GM18870 (cell line): ENCODE results near the gene CYP27A1.
"Not testable (repeated sequence)": the region's sequence is repeated elsewhere in the genome, so short reads cannot be mapped to it uniquely, and the experiment has no call there.

Experiments
- ATAC-seq: cut with Tn5 transposase; IDR thresholded peaks from one replicate; pipeline ENCODE4 v1.9.1; 2021; ENCODE audit warnings: moderate library complexity; ENCODE audit not compliant: unreplicated experiment

The CYP27A1 gene

DNA sequence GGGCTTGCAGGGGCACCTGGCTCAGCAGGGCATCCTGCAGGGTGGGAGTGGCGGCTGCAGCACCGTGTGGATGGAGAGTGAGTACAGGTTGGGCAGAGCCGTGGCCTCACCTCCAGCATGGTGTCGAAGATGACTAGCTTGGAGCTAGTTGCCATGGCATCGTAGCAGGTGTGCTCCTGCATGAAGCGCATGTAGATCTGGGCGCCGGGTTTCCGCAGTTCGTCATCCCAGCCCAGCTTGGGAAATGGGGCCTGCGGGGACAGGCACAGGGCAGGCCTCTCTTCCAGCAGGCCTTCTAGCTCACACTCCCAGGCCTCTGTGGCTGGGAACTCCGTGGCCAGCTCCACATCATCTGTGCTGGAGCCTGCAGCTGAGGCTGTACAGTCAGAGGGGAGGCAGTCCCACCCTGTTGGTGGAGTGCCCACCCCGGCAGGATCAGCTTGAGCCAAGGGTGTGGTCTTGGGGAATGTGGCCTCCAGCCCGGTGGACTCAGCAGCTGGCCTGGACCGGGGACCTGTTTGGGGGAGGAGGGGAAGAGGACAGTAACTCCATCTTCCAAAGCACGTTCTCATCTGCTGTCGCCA lies 48.0 kb downstream of the CYP27A1 start:
- no peak for ATAC-seq

DNA sequence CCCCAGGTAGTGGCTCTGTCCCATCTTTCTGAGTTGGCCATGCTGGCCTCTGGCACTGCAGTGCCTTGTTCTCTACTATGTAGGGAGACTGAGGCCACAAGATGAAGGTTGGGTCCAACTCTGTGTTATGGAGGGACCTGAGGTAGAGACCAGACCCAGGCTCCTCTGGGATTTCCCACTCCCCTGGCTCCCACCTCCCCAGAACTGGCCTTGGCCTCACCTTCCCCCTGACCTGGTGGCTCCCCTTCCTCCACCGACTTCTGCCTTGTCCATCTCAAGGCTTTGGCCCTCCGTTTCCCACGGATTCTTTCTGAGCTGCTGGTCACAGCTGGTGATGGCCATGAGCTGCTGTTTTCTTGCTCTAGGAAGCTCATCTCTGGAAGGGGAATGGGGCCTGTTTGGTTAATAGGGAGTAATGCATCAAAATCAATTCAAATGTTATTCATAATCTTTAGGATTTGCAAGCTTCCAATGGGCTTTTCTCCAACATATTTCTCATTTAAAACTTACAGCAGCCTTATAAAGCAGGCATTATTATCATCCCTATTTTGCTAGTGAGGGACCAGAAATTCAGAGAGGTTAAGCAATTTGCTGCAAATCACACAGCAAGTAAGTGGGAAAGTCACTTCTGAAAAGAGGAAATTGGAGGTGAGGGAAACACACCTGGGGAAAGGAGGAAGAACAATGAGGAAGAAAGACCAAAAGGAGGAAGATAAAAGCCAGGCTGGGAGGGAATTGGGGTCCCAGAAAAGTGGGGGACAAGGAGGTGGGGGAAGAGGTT lies 48.8 kb downstream of the CYP27A1 start:
- no peak for ATAC-seq

DNA sequence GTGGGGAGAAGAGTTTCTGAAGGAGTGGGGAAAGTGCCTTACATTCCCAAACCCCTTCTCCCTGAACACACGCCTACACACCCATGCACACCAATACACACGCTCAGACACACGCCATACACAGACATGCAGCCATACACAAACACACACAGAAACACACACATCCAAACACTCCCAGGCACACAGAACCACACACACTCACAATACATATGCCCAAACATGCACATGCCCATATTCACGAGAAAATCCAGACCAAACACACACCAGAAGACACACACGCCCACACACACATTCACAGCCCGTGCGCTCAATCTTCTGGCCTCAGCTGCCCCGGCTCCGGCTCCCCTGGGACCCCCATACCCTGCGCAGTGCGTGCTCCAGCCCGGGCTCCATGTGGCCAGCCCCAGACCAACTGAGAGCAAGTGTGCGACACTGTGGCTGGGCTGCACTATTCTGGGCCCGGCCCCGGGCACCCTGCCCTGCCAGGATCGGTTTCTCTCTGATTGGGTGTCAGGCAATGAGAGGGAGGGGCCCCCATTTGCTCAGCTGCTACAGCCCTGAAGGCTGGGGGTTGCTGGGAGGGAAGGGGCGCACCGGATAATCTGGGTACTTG lies 49.5 kb downstream of the CYP27A1 start, which contains the start of gene PRKAG3:
Gene PRKAG3 (minus strand): TSS at position 426 of the 613 bp plus-strand sequence.
- no peak for ATAC-seq

DNA sequence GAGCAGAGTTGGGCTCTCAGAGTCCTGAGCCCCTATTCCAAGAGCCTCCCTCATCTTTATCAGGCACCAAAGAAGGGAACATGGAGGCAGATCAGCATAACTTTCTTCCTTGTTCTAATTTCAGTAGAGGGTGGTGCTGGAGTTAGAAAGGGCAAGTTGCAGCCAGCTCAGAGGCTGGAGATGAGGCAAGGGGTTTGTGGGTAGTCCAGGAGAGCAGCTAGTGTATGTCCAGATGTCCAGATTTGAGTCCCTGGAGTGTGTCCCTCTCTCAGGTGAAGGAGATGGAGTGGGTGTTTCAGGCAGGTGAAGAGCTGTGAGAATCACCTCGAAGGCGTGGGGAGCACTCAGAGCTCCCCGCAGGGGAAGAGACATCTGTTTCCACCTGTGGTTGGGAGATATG lies 50.1 kb downstream of the CYP27A1 start:
- no peak for ATAC-seq

DNA sequence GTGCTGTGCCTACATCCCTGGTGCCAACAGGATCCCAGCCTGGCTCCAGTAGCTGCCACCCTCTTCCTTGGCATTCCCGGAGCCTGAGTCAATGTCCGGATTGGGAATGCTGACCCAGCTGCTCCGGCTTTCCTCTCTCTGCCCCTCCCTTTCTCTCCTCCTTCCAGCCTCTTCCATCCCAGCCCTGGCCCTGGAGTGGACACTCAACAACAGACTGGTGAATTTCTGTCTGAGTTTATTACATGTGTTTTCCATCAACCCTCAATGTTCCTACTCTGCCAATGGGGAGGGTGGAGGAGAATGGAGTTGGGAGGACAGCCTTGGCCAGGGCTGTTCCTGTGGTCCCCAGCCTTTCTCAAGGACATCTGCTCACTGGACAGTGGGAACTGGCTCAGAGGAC lies 50.6 kb downstream of the CYP27A1 start:
- no peak for ATAC-seq

DNA sequence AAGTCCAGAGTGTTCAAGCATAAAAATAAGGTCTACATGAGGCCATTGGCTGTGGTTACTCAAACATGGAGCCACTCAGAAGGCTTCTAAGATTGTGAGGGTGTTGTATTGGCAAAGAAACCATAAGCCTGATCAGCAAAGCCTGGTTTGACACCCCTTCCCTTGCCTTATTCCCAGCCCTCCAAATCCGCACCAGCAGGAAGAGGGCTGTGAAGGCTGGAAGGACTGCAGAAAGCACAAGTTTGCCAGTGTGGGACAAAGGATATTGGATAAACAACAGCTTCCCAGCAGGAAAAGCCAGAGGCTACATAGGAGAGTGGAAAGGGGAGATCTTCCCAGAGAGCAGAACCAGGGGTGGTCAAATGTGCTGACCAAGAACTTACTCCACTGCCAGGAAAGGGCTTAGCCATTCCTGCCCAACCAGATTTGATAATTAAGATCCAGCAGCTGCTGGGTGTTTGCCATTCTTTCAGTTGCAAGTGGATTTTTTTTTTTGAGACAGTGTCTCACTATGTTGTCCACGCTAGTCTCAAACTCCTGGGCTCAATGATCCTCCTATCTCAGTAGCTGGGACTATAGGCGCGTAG lies 51.2 kb downstream of the CYP27A1 start:
- ATAC-seq: no peak

- ATAC-seq: no peak
Observed at GRCh38 chr2:218834685-218835084, 52.7 kb downstream of the CYP27A1 start.

DNA sequence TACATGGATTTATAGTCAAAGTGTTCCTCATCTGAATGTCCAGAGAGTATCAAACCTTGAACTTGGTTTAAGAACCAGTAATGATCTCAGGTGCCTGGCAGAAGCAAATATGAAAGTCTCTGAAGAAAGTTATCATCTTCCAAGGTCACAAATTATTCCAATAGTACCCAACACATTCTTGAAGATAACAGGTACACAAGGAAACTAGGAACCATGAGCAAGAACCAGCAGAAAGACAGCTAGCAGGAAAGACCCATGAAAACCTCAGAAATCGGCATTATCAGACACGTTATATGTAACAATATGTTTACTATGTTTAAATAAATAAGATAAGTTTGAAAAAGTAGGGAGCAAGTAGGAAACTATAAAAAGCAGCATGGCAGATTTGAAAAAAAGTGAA lies 55.5 kb downstream of the CYP27A1 start:
- ATAC-seq: no peak

DNA sequence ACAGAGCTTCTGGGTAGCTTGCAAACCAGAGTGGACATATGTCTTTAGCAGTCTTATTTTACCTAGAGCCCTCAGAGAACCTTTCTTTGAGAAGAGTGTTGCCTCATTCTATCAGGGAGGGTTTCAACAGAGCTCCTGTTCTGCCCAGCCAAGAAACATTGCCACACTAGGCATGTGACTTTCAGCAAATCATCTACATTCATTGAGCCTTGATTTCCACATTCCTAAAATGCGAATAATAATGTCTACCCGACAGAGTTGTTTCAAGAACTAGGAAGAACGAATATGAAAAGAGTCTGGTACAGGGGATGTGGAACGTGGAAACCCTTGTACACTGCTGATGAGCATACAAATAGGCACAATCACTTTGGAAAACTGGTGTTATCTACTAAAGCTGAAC lies 57.5 kb downstream of the CYP27A1 start:
- no peak for ATAC-seq

GRCh38 chr2:218839888-218840287 lies 57.9 kb downstream of the CYP27A1 start:
- no peak for ATAC-seq

- not testable (repeated sequence) for ATAC-seq
Observed at GRCh38 chr2:218844334-218844733, 62.4 kb downstream of the CYP27A1 start.

- ATAC-seq: not testable (repeated sequence)
Observed at GRCh38 chr2:218846963-218847362, 65.0 kb downstream of the CYP27A1 start.

DNA sequence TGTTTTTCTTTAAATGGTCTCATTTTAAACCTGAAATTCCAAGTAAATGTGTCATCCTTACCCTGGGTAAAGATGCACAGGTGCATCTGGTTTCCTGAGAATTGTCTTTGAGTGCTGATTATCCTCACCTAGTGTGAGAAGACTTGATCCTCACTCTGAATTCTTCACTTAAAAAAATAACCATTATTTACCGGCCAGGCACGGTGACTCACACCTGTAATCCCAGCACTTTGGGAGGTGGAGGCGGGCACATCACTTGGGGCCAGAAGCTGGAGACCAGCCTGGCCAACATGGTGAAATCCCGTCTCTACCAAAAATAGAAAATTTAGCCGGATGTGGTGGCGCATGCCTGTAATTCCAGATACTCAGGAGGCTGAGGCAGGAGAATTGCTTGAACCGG lies 67.8 kb downstream of the CYP27A1 start:
- ATAC-seq: no peak

GRCh38 chr2:218850796-218851195 lies 68.8 kb downstream of the CYP27A1 start:
- ATAC-seq: no peak

GRCh38 chr2:218851286-218851685 lies 69.3 kb downstream of the CYP27A1 start:
- no peak for ATAC-seq

- ATAC-seq: no peak
Observed at GRCh38 chr2:218852911-218853667, 71.1 kb downstream of the CYP27A1 start.

DNA sequence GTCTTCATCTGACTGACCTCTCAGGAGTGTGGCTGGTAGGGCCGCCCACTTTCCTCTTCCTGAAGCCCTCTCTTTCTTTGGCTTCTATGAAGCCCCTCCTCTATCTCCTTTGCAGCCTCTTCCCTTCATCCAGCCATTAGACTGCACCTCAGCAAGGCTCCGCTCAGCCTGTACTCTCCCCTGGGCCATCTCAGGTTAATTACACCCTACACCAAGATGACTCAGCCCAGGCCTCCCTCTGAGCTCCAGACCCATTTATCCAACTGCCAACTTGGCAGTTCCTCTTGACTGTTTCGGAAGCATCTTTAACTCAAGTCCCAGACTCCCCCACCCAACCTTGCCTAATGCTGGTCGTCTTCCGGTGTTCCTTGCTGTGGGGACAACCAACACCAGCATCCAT lies 71.8 kb downstream of the CYP27A1 start:
- ATAC-seq: no peak

GRCh38 chr2:218854860-218855259 lies 72.9 kb downstream of the CYP27A1 start:
- no peak for ATAC-seq

GRCh38 chr2:218855305-218856166 lies 73.6 kb downstream of the CYP27A1 start:
- ATAC-seq: no peak
